Measurements from ENCODE around the gene LDHAL6B.

LDHAL6B gene

DNA sequence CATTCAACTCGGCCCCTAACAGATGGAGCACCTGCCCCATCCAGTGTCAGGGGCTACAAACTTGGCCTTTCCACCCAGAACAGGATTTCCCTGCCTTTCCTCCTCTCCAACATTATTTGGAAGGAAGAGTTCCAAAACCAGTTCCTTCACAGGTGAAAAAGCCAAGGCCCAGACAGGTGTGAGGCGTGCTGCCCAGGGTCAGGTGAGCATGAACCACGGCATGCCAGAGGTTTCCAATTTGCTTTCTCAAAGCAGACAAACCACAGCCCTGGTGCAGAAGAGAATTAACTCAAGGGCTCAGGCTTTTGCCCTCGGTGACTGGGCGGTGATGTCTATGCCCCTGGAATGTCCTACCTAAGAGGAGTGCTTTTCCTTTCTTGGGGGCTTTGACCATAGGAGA, 43.2 kb downstream of the LDHAL6B start:
- no peak for DNase-seq

- DNase-seq = no peak
Observed at GRCh38 chr15:59250249-59250648, 43.6 kb downstream of the LDHAL6B start.

DNA sequence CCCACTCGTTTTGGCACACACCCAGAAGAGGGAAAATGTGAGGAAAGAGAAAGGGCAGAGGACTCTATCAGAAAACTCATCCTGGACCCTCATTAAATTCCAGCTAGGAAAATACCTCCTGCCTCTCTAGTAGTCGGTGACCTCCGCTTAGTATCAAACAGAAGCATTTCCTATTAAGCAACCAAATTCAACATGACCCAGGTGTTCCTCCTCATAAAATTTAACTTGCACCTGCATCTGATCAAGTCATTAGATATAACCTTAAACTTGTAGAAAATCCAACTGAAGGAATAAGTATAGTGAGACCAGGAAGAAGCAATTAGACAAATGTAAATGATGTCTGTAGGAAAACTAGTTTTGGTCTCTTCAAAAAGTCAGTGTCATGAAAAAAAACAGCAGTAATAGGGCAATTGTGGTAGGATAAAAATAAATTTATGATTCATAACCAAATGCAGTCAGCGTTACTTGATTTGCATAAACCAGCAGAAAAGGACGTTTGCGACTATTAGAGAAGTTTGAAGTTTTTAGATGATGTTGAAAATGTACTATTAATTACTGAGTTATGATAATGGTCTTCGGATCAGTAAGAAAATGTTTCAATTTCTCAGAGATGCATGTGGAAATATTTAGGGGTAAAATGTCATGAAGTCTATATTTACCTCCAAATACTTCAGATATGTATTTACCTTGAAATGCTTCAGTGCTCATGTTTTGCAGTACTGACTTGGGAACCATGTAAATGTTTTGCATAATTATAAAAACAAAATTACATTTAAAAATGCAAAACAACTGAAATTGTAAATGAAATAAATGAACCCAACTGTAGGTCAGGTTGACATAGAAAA, 44.6 kb downstream of the LDHAL6B start:
- DNase-seq = no peak

DNA sequence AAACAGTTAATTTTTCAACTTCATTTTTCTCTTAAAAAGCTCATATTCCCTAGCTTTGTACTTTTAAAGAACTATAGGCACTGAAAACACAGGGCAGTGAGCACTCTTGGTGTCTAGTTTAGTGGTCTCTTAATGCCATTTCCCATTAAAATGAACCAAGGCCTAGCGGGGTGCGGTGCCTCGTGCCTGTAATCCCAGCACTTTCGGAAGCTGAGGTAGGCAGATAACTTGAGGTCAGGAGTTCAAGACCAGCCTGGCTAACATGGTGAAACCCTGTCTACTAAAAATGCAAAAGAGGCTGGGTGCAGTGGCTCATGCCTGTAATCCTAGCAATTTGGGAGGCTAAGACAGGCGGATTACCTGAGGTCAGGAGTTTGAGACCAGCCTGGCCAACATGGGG, 45.5 kb downstream of the LDHAL6B start:
- no peak for DNase-seq

GRCh38 chr15:59255680-59256336, 49.2 kb downstream of the LDHAL6B start:
- DNase-seq = no peak

DNA sequence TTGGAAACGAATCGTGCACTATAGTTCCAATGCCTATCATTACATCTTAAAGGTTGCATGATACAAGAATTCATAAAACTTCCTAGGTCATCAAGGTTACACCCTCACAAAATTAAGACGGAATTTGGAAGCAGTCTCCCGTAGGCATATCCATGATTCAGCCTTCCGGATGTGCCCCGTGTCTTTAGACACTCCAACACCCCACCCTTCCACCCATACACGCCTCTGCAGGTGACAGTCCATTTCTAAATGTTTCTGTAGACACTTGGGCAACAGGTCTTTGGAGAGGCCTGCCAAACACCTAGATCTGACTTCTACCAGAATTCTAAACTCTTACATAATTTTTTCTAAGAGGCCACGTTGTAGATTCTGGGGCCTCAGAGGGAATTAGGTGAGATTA, 49.8 kb downstream of the LDHAL6B start:
- DNase-seq = no peak

DNA sequence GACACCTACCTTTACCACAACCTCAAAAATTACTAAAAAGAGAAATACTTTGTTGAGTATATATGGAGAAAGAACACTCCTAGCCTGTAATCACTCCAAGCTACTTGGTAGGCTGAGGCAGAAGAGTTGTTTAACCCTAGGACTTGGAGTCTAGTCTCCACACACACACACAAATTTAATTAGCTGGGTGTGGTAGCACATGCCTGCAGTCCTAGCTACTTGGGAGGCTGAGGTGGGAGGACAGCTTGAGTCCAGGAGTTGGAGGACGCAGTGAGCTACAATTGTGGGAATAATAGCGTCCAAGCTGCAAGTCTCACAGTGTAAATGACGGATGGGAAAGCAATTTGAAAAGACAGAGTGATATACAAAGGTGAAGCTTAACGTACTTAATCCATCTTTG, 50.5 kb downstream of the LDHAL6B start:
- DNase-seq = no peak
